GM12865 (cell line): ENCODE measurements around the gene LRRC7.

Experiments
- DNase-seq: peaks from one replicate; pipeline ENCODE4 v3.0.0; 2010; ENCODE audit warnings: low read depth
- H3K4me3 ChIP-seq: 2 replicates; pipeline ENCODE4 v1.5.1; 2011; ENCODE audit warnings: mild to moderate bottlenecking, low read depth, low read length, control low read depth
- CTCF ChIP-seq: IDR thresholded peaks from 2 replicates; pipeline ENCODE4 v1.5.1; 2011; ENCODE audit warnings: low read length, control low read depth, low read depth, inconsistent platforms; ENCODE audit not compliant: insufficient read depth; ENCODE audit errors: missing control alignments

The LRRC7 gene

GRCh38 chr1:69824932-69825331 lies 257.2 kb downstream of the LRRC7 start:
- no peak overlapping the region for H3K4me3 ChIP-seq
- no peak for TF ChIP-seq CTCF
- DNase-seq = no peak

- DNase-seq = no peak
- TF ChIP-seq CTCF = no peak
- H3K4me3 ChIP-seq = no peak overlapping the region
Measured at GRCh38 chr1:69827732-69828131, 260.0 kb downstream of the LRRC7 start.

- H3K4me3 ChIP-seq = no peak overlapping the region
- TF ChIP-seq CTCF = no peak
- DNase-seq = no peak
Measured at GRCh38 chr1:69833536-69833935, 265.8 kb downstream of the LRRC7 start.

GRCh38 chr1:69834336-69834735 lies 266.6 kb downstream of the LRRC7 start:
- TF ChIP-seq CTCF = no peak
- no peak for DNase-seq
- no peak overlapping the region for H3K4me3 ChIP-seq

- no peak for TF ChIP-seq CTCF
- DNase-seq = no peak
- H3K4me3 ChIP-seq = no peak overlapping the region
Measured at GRCh38 chr1:69835955-69836354, 268.2 kb downstream of the LRRC7 start.

GRCh38 chr1:69836971-69837636 lies 269.4 kb downstream of the LRRC7 start:
- H3K4me3 ChIP-seq = no peak overlapping the region
- no peak for DNase-seq
- no peak for TF ChIP-seq CTCF

- DNase-seq = no peak
- no peak for TF ChIP-seq CTCF
- no peak overlapping the region for H3K4me3 ChIP-seq
Measured at GRCh38 chr1:69842326-69842725, 274.6 kb downstream of the LRRC7 start.
